ENCODE data around the gene RTL1.

Gene RTL1

GRCh38 chr14:100881211-100882025 is 22.1 kb downstream of the RTL1 start:
- DNase-seq = no peak

- DNase-seq = no peak
Observed at GRCh38 chr14:100880271-100881101, 23.0 kb downstream of the RTL1 start.

GRCh38 chr14:100879782-100880181 is 23.7 kb downstream of the RTL1 start:
- no peak for DNase-seq

- DNase-seq = no peak
Observed at GRCh38 chr14:100879194-100879593, 24.3 kb downstream of the RTL1 start.

GRCh38 chr14:100878271-100879146 is 25.0 kb downstream of the RTL1 start:
- no peak for DNase-seq

- DNase-seq = no peak
Observed at GRCh38 chr14:100875861-100876590, 27.5 kb downstream of the RTL1 start.

- DNase-seq = no peak
Observed at GRCh38 chr14:100875126-100875525, 28.4 kb downstream of the RTL1 start.

- no peak for DNase-seq
Observed at GRCh38 chr14:100874411-100875091, 29.0 kb downstream of the RTL1 start.

- no peak for DNase-seq
Observed at GRCh38 chr14:100874051-100874410, 29.5 kb downstream of the RTL1 start.

GRCh38 chr14:100873096-100873482 is 30.4 kb downstream of the RTL1 start:
- DNase-seq = no peak

- DNase-seq = no peak
Observed at GRCh38 chr14:100872259-100873095, 31.0 kb downstream of the RTL1 start.

- no peak for DNase-seq
Observed at GRCh38 chr14:100871234-100872186, 32.0 kb downstream of the RTL1 start.

GRCh38 chr14:100868621-100869370 is 34.7 kb downstream of the RTL1 start:
- no peak for DNase-seq

GRCh38 chr14:100867631-100868315 is 35.7 kb downstream of the RTL1 start:
- no peak for DNase-seq

GRCh38 chr14:100866666-100867630 is 36.6 kb downstream of the RTL1 start:
- no peak for DNase-seq

GRCh38 chr14:100865682-100866591 is 37.6 kb downstream of the RTL1 start:
- no peak for DNase-seq

All from stimulated activated CD4-positive, alpha-beta T cell treated with anti-CD3 and anti-CD28 coated beads, Interleukin-12 subunit alpha, Interleukin-12 subunit beta, amount 100 ng/mL, for 4 hours (primary cell).